WTC11 (cell line): ENCODE results near the gene OXSR1. TPM values are rescaled to one million over a fixed set of nuclear protein-coding genes. Genes with fewer than 3 reads are reported as not detected.

Source experiments
- ATAC-seq: fragments of 200-7000 bp; cut with Tn5 transposase; 2 replicates; pipeline ENCODE4 v1.10.0; 2021; ENCODE audit warnings: mild to moderate bottlenecking, moderate library complexity
- CTCF ChIA-PET: fragments of 300-600 bp; sonication (Branson Sonifier 250); formaldehyde crosslinking; loops from one replicate; lab custom pipeline; 2021; ENCODE audit warnings: antibody characterized with exemption; lab: Charles Lee
- POLR2A ChIA-PET: fragments of 350-600 bp; sonication (Branson Sonifier 250); formaldehyde crosslinking; loops from one replicate; lab custom pipeline; 2021; ENCODE audit warnings: antibody characterized with exemption; lab: Charles Lee
- DNase-seq: peaks from one replicate; pipeline ENCODE4 v3.0.0; 2021; ENCODE audit warnings: low spot score
- H3K27ac Mint-ChIP-seq: 2 replicates; pipeline ENCODE4 v1.8.0; 2021; ENCODE audit warnings: mixed read lengths
- H3K27me3 Mint-ChIP-seq: 2 replicates; pipeline ENCODE4 v1.8.0; 2021; ENCODE audit warnings: low read depth, mild to moderate bottlenecking, moderate library complexity, mixed read lengths
- H3K36me3 Mint-ChIP-seq: 2 replicates; pipeline ENCODE4 v1.8.0; 2021; ENCODE audit warnings: mixed read lengths
- H3K4me1 Mint-ChIP-seq: 2 replicates; pipeline ENCODE4 v1.8.0; 2022; ENCODE audit warnings: mixed read lengths
- H3K4me3 Mint-ChIP-seq: 2 replicates; pipeline ENCODE4 v1.8.0; 2021; ENCODE audit warnings: mild to moderate bottlenecking, moderate library complexity, mixed read lengths
- H3K9me3 Mint-ChIP-seq: 2 replicates; pipeline ENCODE4 v1.8.0; 2021; ENCODE audit warnings: mixed read lengths
- CBFB ChIP-seq: sonication (generic); formaldehyde crosslinking; IDR thresholded peaks from 2 replicates; pipeline ENCODE4 v1.8.1; 2022; ENCODE audit warnings: mild to moderate bottlenecking, low read depth, missing genetic modification reagents
- CREB1 ChIP-seq: sonication (generic); formaldehyde crosslinking; IDR thresholded peaks from 2 replicates; pipeline ENCODE4 v1.8.0; 2023; ENCODE audit warnings: mild to moderate bottlenecking, missing genetic modification reagents
- CREM ChIP-seq: sonication (generic); formaldehyde crosslinking; IDR thresholded peaks from 2 replicates; pipeline ENCODE4 v1.8.1; 2022; ENCODE audit warnings: mild to moderate bottlenecking, missing genetic modification reagents, moderate library complexity
- ELF4 ChIP-seq: sonication (generic); formaldehyde crosslinking; IDR thresholded peaks from 2 replicates; pipeline ENCODE4 v1.8.1; 2022; ENCODE audit warnings: low read depth, mild to moderate bottlenecking, moderate library complexity, missing genetic modification reagents
- GRHL2 ChIP-seq: fragments of 250-450 bp; sonication (Bioruptor Pico); IDR thresholded peaks from 2 replicates; pipeline ENCODE4 v1.8.0; 2022; ENCODE audit warnings: mild to moderate bottlenecking, moderate library complexity; ENCODE audit not compliant: insufficient replicate concordance, severe bottlenecking
- GTF2I ChIP-seq: fragments of 250-450 bp; sonication (Bioruptor Pico); conservative IDR thresholded peaks from 2 replicates; pipeline ENCODE4 v1.4.0; 2021; ENCODE audit warnings: mild to moderate bottlenecking
- OVOL2 ChIP-seq: fragments of 250-450 bp; sonication (Bioruptor Pico); IDR thresholded peaks from 2 replicates; pipeline ENCODE4 v1.9.0; 2021; ENCODE audit warnings: mild to moderate bottlenecking, borderline replicate concordance
- RORB ChIP-seq: fragments of 250-450 bp; sonication (Bioruptor Pico); IDR thresholded peaks from 2 replicates; pipeline ENCODE4 v1.9.0; 2021; ENCODE audit warnings: mild to moderate bottlenecking
- total RNA-seq: library from RNA; stranded (reverse); gene quantifications from 3 replicates; pipeline ENCODE4 v1.2.3, GENCODE V29; 2021
- TF ChIP-seq, protein P1 (sequence below): sonication (generic); formaldehyde crosslinking; IDR thresholded peaks from 2 replicates; pipeline ENCODE4 v1.8.1; 2023; ENCODE audit warnings: mild to moderate bottlenecking, missing genetic modification reagents, moderate library complexity
- TF ChIP-seq, protein P2 (sequence below): sonication (generic); formaldehyde crosslinking; IDR thresholded peaks from 2 replicates; pipeline ENCODE4 v1.8.1; 2022; ENCODE audit warnings: low read depth, mild to moderate bottlenecking, moderate library complexity, missing genetic modification reagents, borderline replicate concordance
- TF ChIP-seq, protein P3 (sequence below): sonication (generic); formaldehyde crosslinking; IDR thresholded peaks from 2 replicates; pipeline ENCODE4 v1.8.1; 2022; ENCODE audit warnings: mild to moderate bottlenecking, moderate library complexity, missing genetic modification reagents

OXSR1 gene
- total RNA-seq, 1 experiment from 2014 or later = 50.6 TPM

DNA sequence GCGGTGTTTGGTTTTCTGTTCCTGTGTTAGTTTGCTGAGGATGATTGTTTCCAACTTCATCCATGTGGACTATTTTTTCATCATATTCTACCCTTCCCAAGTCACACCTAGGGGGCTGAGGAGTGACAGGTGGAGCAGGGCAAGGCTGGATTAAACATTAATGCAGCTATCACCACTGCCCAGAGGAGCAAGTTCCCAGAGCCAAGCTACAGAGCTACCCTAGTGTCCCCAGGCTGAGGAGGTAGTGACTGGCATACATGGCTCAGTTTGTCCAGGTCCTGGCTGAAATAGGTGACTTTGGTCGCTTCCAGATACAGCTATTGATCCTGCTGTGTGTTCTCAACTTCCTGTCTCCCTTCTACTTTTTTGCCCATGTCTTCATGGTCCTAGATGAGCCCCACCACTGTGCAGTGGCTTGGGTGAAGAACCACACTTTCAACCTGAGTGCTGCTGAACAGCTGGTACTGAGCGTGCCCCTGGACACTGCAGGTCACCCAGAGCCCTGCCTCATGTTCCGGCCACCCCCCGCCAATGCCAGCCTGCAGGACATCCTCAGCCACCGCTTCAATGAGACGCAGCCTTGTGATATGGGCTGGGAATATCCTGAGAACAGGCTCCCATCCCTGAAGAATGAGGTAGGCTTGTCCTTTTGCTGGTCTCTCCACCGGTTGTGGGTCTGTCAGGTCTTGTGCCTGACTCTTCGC is 100.4 kb downstream of the OXSR1 start, which contains the start of gene SLC22A13:
TSS of gene SLC22A13 (plus strand) at position 209 of the 704 bp plus-strand sequence. CDS start at position 258, 49 bp downstream.
- DNase-seq = no peak
- Mint-ChIP-seq H3K27ac (peak within 1 kb of the TSS; percentile 10; the same call in 1 of the 2 replicates), H3K36me3 (no peaks in the 10 kb centered on the region), H3K9me3 (peaks cover 4% of the 10 kb centered on the region; the same call in 1 of the 2 replicates), H3K4me1 (peaks cover 27% of the 10 kb centered on the region), H3K27me3 (no peaks in the 10 kb centered on the region), H3K4me3 (no peak within 1 kb of the TSS)
- ChIA-PET CTCF (no interaction called here), POLR2A (no interaction called here)
- TF ChIP-seq RORB (CRISPR knock-in tag) = no peak
- TF ChIP-seq CBFB (CRISPR knock-in tag) = no peak
- no peak for TF ChIP-seq OVOL2 (CRISPR knock-in tag)
- TF ChIP-seq ELF4 (CRISPR knock-in tag) = no peak
- ATAC-seq = no peak

DNA sequence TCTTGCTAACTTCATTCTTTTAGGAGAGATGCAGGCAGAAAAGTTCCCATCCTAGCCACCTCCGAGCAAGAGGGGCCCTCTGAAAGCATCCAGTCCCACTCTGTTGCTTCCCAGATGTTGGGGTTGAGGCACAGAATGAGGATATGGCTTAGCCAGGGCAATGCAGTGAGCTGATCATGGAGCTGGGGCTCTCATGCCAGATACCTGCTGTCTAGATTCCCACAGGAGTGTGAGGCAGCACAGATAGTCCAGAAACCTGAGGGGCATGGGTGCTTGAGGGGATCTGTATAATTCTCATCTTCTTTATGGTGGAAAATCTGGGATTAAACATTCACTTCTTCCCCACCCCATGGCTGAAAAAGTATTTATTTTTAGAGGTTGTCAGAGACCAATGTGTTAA is 101.5 kb downstream of the OXSR1 start:
- Mint-ChIP-seq H3K9me3 (peaks cover 1% of the 10 kb centered on the region; the same call in 1 of the 2 replicates), H3K4me1 (peaks cover 27% of the 10 kb centered on the region), H3K4me3 (no peak overlapping the region), H3K27ac (no peak overlapping the region), H3K27me3 (no peaks in the 10 kb centered on the region), H3K36me3 (no peaks in the 10 kb centered on the region)
- DNase-seq (no peak), ATAC-seq (no peak)
- ChIA-PET CTCF (no interaction called here), POLR2A (no interaction called here)
- TF ChIP-seq CREB1 (CRISPR knock-in tag) = no peak
- TF ChIP-seq, protein P1, sequence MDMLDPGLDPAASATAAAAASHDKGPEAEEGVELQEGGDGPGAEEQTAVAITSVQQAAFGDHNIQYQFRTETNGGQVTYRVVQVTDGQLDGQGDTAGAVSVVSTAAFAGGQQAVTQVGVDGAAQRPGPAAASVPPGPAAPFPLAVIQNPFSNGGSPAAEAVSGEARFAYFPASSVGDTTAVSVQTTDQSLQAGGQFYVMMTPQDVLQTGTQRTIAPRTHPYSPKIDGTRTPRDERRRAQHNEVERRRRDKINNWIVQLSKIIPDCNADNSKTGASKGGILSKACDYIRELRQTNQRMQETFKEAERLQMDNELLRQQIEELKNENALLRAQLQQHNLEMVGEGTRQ (CRISPR knock-in tag) = no peak

DNA sequence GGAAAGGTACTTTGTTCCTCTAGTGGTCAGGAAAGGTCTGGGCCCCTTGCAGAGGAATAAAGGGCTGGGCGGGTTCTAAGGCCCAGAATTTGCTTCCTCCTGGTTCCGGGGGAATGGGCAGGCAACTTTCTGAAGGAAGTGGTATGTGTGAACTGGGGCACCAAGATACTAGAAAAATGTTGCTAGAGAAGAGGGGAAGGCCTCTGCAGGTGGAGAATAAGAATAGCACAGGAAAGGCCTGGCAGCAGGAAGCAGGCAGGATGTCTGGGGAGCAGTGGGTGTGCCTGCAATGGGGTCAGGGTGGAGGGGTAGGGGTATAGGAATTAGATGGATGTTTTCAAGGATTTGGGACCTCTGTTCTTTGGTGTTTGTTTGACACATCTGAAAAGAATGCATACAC is 102.3 kb downstream of the OXSR1 start:
- Mint-ChIP-seq H3K27ac (no peak overlapping the region), H3K9me3 (no peaks in the 10 kb centered on the region; the same call in 1 of the 2 replicates), H3K4me1 (peaks cover 27% of the 10 kb centered on the region), H3K36me3 (no peaks in the 10 kb centered on the region), H3K27me3 (no peaks in the 10 kb centered on the region), H3K4me3 (no peak overlapping the region)
- POLR2A ChIA-PET = no interaction called here
- TF ChIP-seq, protein P2, sequence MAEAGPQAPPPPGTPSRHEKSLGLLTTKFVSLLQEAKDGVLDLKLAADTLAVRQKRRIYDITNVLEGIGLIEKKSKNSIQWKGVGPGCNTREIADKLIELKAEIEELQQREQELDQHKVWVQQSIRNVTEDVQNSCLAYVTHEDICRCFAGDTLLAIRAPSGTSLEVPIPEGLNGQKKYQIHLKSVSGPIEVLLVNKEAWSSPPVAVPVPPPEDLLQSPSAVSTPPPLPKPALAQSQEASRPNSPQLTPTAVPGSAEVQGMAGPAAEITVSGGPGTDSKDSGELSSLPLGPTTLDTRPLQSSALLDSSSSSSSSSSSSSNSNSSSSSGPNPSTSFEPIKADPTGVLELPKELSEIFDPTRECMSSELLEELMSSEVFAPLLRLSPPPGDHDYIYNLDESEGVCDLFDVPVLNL (CRISPR knock-in tag) = no peak
- CTCF ChIA-PET = no interaction called here
- peak; percentile 79 for ATAC-seq
- DNase-seq = no peak

DNA sequence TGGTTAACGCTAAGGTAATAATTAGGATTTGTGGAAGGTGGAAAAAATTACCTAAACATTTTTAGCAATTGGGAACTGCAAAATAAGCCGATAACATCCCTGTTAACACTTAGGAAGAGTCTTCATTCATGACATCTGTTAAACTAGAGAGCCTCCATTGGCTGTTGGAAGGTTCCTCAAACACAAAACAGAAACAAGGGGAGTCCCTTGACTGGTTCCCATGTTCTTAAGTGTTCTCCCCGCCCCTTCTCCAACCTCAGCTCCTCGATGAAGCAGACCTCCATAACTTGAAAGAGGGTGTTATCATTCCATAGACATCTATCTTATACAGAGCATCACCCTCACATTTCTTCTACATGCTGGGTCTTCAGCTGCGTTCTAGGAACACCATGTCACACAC is 102.8 kb downstream of the OXSR1 start:
- DNase-seq (no peak), ATAC-seq (no peak)
- no peak overlapping the region for H3K4me3 Mint-ChIP-seq
- H3K27me3 Mint-ChIP-seq = no peaks in the 10 kb centered on the region
- H3K9me3 Mint-ChIP-seq = no peaks in the 10 kb centered on the region; the same call in 1 of the 2 replicates
- H3K27ac Mint-ChIP-seq = no peak overlapping the region
- H3K36me3 Mint-ChIP-seq = no peaks in the 10 kb centered on the region
- CTCF ChIA-PET = no interaction called here
- POLR2A ChIA-PET = no interaction called here
- TF ChIP-seq, protein P3, sequence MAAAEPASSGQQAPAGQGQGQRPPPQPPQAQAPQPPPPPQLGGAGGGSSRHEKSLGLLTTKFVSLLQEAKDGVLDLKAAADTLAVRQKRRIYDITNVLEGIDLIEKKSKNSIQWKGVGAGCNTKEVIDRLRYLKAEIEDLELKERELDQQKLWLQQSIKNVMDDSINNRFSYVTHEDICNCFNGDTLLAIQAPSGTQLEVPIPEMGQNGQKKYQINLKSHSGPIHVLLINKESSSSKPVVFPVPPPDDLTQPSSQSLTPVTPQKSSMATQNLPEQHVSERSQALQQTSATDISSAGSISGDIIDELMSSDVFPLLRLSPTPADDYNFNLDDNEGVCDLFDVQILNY (CRISPR knock-in tag) = no peak
- peaks cover 27% of the 10 kb centered on the region for H3K4me1 Mint-ChIP-seq

DNA sequence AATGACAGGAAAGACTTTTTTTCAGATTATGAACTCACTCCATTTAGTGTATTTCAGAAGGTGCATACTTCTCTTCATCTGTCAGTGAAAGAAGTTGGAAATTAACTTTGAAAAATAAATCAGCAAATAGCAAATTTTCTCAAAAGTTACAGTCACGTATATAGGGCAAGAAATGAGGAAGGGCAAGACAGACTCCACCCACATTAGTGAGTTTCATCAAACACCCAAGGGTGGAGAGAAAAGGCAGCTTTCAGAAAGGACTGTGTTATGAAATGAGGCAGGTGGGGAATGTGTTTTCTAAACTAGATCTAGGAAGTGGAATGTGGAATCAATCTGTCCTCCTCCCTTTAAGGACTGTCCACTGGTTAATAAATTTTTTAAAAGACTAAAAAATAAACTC is 103.2 kb downstream of the OXSR1 start:
- ChIA-PET POLR2A (no interaction called here), CTCF (no interaction called here)
- Mint-ChIP-seq H3K36me3 (no peaks in the 10 kb centered on the region), H3K4me1 (peaks cover 25% of the 10 kb centered on the region), H3K27ac (no peak overlapping the region), H3K27me3 (no peaks in the 10 kb centered on the region), H3K4me3 (no peak overlapping the region), H3K9me3 (no peaks in the 10 kb centered on the region; the same call in 1 of the 2 replicates)
- ATAC-seq = no peak
- DNase-seq = no peak
- TF ChIP-seq CREM (CRISPR knock-in tag) (no peak), GRHL2 (CRISPR knock-in tag) (no peak), GTF2I (CRISPR knock-in tag) (no peak)
